RPMI7951 (cell line): ENCODE data around the gene PROSER3. TPM values are rescaled to one million over a fixed set of nuclear protein-coding genes. Genes with fewer than 3 reads are reported as not detected.

ENCODE experiments used
- DNase-seq: peaks from one replicate; pipeline ENCODE4 v3.0.0-alpha.2; 2012; ENCODE audit warnings: low read depth
- total RNA-seq: library from RNA; depleted of rRNA; stranded (reverse); fragments of >200 nt; shearing (Covaris generic); gene quantifications from 2 replicates; pipeline ENCODE4 v1.2.3, GENCODE V29; 2014

The PROSER3 gene
- total RNA-seq, 1 experiment from 2014 or later: 10.7 TPM

GRCh38 chr19:35775298-35776101, 17.5 kb downstream of the PROSER3 start, which contains the start of gene ARHGAP33:
Gene ARHGAP33 (plus strand): TSS chr19:35775564. CDS start chr19:35775659, 95 bp downstream.
- DNase-seq: peak; percentile 96

GRCh38 chr19:35776102-35776788, 18.3 kb downstream of the PROSER3 start:
- no peak for DNase-seq

GRCh38 chr19:35777086-35777841, 19.3 kb downstream of the PROSER3 start:
- no peak for DNase-seq

- DNase-seq: no peak
Measured at GRCh38 chr19:35777961-35778360, 20.0 kb downstream of the PROSER3 start.

DNA sequence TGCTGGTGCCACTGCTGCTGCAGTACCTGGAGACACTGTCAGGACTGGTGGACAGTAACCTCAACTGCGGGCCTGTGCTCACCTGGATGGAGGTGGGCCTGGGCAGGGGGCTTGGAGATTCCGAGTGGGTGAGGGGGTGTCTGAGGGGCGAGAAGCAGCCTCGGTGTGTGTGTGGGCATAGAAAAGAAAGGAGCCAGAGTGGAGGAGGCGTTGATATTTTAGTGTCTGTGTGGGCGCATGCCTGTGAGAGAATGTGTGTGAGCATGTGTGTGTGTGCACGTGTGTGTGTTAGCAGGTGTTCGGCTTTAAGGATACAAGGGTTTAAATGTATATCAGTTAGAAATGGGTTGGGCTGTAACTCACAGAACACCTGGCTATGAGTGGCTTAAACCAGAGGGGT, 21.1 kb downstream of the PROSER3 start:
- no peak for DNase-seq

- DNase-seq: no peak
Measured at GRCh38 chr19:35780058-35780457, 22.1 kb downstream of the PROSER3 start.

GRCh38 chr19:35780717-35781116, 22.7 kb downstream of the PROSER3 start:
- no peak for DNase-seq

GRCh38 chr19:35781650-35782049, 23.7 kb downstream of the PROSER3 start:
- no peak for DNase-seq

DNA sequence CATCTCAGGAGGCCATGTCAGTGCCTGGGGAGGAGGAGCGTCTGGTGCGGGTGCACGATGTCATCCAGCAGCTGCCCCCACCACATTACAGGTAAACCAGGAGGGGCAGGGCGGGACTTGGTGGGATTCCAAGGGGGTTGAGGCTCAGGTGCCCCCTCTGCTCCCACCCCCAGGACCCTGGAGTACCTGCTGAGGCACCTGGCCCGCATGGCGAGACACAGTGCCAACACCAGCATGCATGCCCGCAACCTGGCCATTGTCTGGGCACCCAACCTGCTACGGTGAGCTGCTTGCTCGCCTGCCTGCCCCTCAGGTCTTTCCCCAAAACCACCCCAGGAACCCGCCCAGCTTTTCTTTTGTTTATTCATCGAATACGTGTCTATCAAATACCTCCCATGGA, 24.6 kb downstream of the PROSER3 start:
- no peak for DNase-seq

DNA sequence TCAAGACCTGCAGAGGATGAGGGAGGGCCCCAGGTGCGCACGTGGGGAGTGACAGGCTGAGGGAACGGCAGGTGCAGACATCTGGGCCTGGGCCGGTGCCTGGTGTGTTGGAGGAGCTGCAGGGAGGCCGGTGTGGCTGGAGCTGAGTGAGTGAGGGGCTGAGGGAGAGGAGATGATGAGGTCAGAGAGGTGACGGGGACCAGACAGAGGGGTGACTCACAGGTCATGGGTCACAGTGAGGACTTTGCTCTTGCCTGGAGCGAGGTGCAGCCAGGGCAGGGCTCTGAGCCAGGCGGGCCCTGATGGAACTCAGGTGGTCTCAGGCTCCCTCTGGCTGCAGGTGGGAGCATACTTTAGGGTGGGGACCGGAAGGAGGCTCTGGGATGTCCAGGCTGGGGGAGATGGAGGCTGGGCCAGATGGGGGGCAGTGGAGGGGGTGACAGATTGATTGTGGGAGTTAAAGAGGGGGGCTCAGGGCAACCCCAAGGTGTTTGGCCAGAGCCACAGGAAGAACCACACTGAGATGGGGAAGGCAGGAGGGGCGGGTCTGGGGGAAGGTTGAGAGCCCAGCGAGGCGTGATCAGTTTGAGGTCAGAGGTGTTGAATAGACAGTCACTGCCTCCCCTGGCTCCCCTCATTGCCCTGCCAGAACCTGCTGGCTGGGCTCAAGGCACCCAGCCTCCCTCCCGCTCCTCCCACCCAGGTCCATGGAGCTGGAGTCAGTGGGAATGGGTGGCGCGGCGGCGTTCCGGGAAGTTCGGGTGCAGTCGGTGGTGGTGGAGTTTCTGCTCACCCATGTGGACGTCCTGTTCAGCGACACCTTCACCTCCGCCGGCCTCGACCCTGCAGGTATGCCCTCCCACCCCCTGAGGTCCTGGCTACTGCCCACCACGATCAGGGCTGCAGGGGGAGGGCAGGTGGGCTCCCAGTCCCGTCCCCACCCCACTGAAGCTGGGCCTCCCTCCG, 25.8 kb downstream of the PROSER3 start:
- no peak for DNase-seq

GRCh38 chr19:35784503-35785338, 26.7 kb downstream of the PROSER3 start:
- DNase-seq: no peak

DNA sequence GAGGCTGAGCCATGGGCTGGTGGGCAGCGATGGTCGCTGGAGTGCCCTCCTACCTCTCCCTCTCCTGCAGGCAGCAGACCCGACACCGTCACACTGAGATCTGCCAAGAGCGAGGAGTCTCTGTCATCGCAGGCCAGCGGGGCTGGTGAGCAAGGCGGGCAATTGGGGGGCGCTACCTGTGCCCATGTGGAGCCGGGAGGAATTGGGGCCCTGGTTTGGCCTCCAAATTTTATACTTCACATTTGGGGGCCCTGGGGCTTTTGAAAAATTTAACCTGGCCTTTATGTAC, 27.3 kb downstream of the PROSER3 start:
- no peak for DNase-seq

DNA sequence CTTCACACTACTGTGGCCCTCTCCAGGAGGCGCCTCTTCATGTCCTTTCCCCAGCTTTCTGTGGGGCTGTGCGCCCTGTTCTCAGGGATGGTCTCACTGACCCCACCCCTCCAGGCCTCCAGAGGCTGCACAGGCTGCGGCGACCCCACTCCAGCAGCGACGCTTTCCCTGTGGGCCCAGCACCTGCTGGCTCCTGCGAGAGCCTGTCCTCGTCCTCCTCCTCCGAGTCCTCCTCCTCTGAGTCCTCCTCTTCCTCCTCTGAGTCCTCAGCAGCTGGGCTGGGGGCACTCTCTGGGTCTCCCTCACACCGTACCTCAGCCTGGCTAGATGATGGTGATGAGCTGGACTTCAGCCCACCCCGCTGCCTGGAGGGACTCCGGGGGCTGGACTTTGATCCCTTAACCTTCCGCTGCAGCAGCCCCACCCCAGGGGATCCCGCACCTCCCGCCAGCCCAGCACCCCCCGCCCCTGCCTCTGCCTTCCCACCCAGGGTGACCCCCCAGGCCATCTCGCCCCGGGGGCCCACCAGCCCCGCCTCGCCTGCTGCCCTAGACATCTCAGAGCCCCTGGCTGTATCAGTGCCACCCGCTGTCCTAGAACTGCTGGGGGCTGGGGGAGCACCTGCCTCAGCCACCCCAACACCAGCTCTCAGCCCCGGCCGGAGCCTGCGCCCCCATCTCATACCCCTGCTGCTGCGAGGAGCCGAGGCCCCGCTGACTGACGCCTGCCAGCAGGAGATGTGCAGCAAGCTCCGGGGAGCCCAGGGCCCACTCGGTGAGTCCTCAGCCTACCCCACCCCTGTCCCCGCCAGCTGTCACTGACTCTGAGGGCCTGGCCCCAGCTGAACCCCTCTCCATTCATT, 28.6 kb downstream of the PROSER3 start:
- DNase-seq: no peak

DNA sequence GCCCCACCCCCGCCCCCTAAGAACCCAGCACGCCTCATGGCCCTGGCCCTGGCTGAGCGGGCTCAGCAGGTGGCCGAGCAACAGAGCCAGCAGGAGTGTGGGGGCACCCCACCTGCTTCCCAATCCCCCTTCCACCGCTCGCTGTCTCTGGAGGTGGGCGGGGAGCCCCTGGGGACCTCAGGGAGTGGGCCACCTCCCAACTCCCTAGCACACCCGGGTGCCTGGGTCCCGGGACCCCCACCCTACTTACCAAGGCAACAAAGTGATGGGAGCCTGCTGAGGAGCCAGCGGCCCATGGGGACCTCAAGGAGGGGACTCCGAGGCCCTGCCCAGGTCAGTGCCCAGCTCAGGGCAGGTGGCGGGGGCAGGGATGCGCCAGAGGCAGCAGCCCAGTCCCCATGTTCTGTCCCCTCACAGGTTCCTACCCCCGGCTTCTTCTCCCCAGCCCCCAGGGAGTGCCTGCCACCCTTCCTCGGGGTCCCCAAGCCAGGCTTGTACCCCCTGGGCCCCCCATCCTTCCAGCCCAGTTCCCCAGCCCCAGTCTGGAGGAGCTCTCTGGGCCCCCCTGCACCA, 29.3 kb downstream of the PROSER3 start:
- no peak for DNase-seq

- DNase-seq: no peak
Measured at GRCh38 chr19:35788205-35788960, 30.4 kb downstream of the PROSER3 start.

GRCh38 chr19:35789195-35789977, 31.4 kb downstream of the PROSER3 start:
- no peak for DNase-seq
